Right forelimb (tissue), 1 donor: ENCODE measurements around the gene CUEDC1.

ENCODE experiments used
- DNase-seq: peaks from one replicate; pipeline ENCODE4 v3.0.0-alpha.2; 2018

CUEDC1 gene

GRCh38 chr17:57914273-57915142, 40.7 kb downstream of the CUEDC1 start:
- DNase-seq = no peak

- no peak for DNase-seq
These were observed 41.5 kb downstream of the CUEDC1 start for GRCh38 chr17:57913575-57914272.

GRCh38 chr17:57911834-57912673, 43.2 kb downstream of the CUEDC1 start:
- peak; percentile 90 for DNase-seq

GRCh38 chr17:57910462-57911420, 44.5 kb downstream of the CUEDC1 start:
- DNase-seq = no peak

GRCh38 chr17:57909551-57909950, 45.7 kb downstream of the CUEDC1 start:
- no peak for DNase-seq

GRCh38 chr17:57908278-57908677, 46.9 kb downstream of the CUEDC1 start:
- no peak for DNase-seq

GRCh38 chr17:57906910-57907309, 48.3 kb downstream of the CUEDC1 start:
- no peak for DNase-seq

GRCh38 chr17:57905875-57906455, 49.2 kb downstream of the CUEDC1 start:
- no peak for DNase-seq

- DNase-seq = no peak
These were observed 51.3 kb downstream of the CUEDC1 start for GRCh38 chr17:57903961-57904360.

GRCh38 chr17:57902800-57903759, 52.1 kb downstream of the CUEDC1 start:
- no peak for DNase-seq

- no peak for DNase-seq
These were observed 53.0 kb downstream of the CUEDC1 start for GRCh38 chr17:57902117-57902799.

GRCh38 chr17:57900991-57901743, 54.0 kb downstream of the CUEDC1 start:
- DNase-seq = no peak

- DNase-seq = no peak
These were observed 55.4 kb downstream of the CUEDC1 start for GRCh38 chr17:57899822-57900221.

GRCh38 chr17:57899391-57899790, 55.8 kb downstream of the CUEDC1 start:
- no peak for DNase-seq

- DNase-seq = peak; percentile 91
These were observed 56.5 kb downstream of the CUEDC1 start for GRCh38 chr17:57898487-57899311.

- peak; percentile 86 for DNase-seq
These were observed 59.7 kb downstream of the CUEDC1 start for GRCh38 chr17:57895382-57896060.

GRCh38 chr17:57894848-57895247, 60.4 kb downstream of the CUEDC1 start:
- no peak for DNase-seq
